GM12872 (cell line): ENCODE data around the gene VAV1.

Source experiments
- CTCF ChIP-seq: IDR thresholded peaks from 3 replicates; pipeline ENCODE4 v1.5.1; 2011; ENCODE audit warnings: low read depth, mild to moderate bottlenecking, low read length, moderate library complexity; ENCODE audit not compliant: insufficient read depth

The VAV1 gene

GRCh38 chr19:6744381-6745301, 27.9 kb upstream of the VAV1 start:
- no peak for TF ChIP-seq CTCF

GRCh38 chr19:6745965-6746364, 26.5 kb upstream of the VAV1 start:
- TF ChIP-seq CTCF: no peak

GRCh38 chr19:6750062-6750461, 22.4 kb upstream of the VAV1 start:
- no peak for TF ChIP-seq CTCF

GRCh38 chr19:6751189-6751588, 21.3 kb upstream of the VAV1 start:
- TF ChIP-seq CTCF: no peak

GRCh38 chr19:6752256-6753177, 20.0 kb upstream of the VAV1 start:
- no peak for TF ChIP-seq CTCF

GRCh38 chr19:6753178-6754031, 19.1 kb upstream of the VAV1 start:
- peak; percentile 65 for TF ChIP-seq CTCF
